ENCODE data around the gene ZC3H7B. TPM values are rescaled to one million over a fixed set of nuclear protein-coding genes. Genes with fewer than 3 reads are reported as not detected.

The ZC3H7B gene
- total RNA-seq, 2 donors from 2014 or later: 19.4 to 48.7 TPM

DNA sequence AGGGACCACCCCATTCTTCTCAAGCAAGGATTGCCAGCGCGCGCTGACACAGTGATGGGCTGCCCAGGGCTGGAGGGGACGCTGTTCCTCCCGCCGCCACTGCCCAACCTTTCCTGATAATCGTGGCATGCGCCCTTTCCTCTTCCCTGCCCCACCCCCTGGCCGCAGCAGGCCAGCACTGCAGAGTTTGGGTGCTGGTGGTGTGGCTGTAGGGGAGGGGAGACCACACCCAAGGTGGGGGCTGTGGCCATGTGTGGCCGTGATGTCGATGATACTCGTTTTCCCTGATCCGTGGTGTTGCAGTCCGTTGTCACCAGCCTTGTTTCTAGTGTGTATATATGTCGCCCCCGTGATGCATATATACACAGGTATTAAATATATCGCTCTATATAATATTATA, 57.6 kb downstream of the ZC3H7B start:
- ATAC-seq (no peak), DNase-seq (ENCODE audit: low spot score in 2 of 2) (no peak)
- Mint-ChIP-seq H3K9me3 (no peaks in the 10 kb centered on the region), H3K27ac (no peak overlapping the region), H3K36me3 (no peaks in the 10 kb centered on the region)

DNA sequence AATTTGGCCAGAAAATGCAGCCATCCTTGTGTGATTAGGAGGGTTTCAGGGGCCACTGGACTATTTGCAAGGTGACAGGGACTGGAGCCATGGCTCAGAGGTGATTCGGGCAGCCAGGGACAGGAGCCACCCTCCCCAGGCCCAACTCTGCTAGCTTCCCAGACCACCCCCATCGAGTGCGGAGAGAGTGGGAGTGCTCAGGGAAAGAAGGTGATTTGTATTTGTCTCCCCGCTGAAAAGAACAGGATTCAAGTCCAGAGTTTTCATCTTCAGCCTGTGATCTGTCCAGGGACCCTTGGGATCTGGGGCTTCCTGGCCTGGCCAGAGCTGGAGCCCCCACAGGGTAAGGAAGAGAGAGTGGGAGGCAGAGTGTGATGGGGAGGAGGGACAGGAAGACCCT, 58.1 kb downstream of the ZC3H7B start:
- DNase-seq (ENCODE audit: low spot score in 2 of 2) (no peak), ATAC-seq (no peak)
- Mint-ChIP-seq H3K9me3 (no peaks in the 10 kb centered on the region), H3K36me3 (no peaks in the 10 kb centered on the region), H3K27ac (peak overlapping the region in 1 of 2 donors; percentile 74)

DNA sequence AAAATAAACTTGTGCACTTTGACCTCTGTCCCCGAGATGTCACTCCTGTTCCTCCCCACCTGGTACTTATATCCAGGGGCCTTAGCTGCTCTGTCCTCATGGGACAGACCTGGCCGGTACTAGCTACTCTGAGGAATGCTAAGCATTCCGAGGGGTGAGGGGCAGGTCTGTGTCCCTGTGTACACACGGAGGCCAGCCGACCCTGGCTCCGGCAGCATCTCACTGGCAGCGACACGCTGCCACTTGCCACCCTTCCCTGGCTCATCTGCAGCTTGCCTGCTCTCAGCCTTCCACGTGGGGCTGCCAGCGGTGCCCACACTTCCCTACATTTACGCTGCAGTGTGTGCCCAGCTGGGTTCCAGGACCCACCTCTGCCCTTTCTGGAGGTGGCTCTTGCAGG, 58.8 kb downstream of the ZC3H7B start:
- Mint-ChIP-seq H3K9me3 (no peaks in the 10 kb centered on the region), H3K27ac (peak overlapping the region; percentile 66 to 74), H3K36me3 (no peaks in the 10 kb centered on the region)
- no peak for ATAC-seq
- no peak for DNase-seq (ENCODE audit: low spot score in 2 of 2)

DNA sequence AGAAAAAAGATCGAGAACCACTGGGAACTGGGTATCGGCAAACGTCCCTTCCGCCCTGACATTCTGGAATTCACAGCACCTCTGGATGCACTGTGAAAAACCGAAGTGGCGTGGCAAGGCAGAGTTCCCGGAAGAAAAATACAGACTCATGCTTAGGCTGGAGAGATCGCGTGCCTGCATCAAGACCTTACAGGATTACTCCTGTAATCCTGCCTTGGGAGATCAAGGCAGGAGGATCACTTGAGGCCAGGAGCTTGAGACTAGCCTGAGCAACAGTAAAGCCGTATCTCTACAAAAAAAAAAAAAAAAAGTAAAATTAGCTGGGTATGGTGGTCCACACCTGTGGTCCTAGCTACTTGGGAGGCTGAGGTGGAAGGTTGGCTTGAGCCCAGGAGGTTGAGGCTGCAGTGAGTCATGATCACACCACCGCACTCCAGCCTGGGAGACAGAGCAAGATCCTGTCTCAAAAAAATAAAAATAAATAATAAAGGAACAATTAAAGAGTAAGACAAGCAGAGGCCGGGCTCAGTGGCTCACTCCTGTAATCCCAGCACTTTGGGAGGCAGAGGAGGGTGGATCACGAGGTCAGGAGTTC, 60.5 kb downstream of the ZC3H7B start:
- no peak for ATAC-seq
- H3K9me3 Mint-ChIP-seq: no peaks in the 10 kb centered on the region
- peak overlapping the region in 1 of 2 donors; percentile 65 for H3K27ac Mint-ChIP-seq

DNA sequence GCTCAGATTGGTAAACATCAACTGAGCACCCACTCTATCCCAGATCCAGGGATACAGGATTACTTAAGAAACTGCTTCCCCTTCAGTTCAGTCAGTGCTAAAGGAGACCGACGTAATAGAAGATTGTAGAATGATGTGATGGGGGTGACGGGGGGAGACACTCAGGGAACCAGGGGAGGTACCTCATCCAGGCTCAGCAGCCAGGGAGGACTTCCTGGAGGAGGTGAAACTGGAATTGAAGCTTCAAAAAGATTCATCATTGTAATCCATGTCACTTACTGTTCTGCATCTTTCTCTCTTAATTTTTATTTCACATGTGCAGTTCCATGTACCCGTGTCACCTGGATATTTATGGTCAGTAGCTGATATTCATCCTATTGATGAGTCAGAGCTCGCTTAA, 61.3 kb downstream of the ZC3H7B start:
- ATAC-seq: no peak
- no peaks in the 10 kb centered on the region for H3K9me3 Mint-ChIP-seq
- no peak for DNase-seq (ENCODE audit: low spot score in 2 of 2)
- no peaks in the 10 kb centered on the region for H3K36me3 Mint-ChIP-seq
- no peak overlapping the region for H3K27ac Mint-ChIP-seq

More for the DNA sequence above, 60.5 kb downstream of the ZC3H7B start:
- no peaks in the 10 kb centered on the region for H3K36me3 Mint-ChIP-seq
- DNase-seq (ENCODE audit: low spot score in 2 of 2): no peak

DNA sequence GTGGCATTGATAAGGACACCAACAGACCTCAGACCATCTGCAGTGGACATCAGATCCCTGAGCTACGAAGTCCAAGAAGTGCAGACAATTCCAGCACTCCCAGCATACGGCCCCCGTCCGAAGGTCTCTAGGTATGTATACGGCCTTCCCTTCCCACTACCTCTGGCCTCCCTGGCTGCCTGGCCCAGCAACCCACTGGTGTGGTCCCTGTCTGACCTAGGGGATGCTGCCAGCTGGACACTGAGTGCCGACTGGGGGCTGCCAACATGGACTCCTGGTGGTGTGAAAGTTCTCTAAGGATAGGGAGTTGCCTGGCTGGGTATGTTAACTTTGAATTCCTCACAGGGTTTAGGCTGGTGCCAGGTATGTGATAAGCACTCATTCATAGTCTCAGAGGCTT, 62.9 kb downstream of the ZC3H7B start:
- no peak for DNase-seq (ENCODE audit: low spot score in 2 of 2)
- ATAC-seq: no peak
- H3K9me3 Mint-ChIP-seq: no peaks in the 10 kb centered on the region
- no peaks in the 10 kb centered on the region for H3K36me3 Mint-ChIP-seq
- no peak overlapping the region for H3K27ac Mint-ChIP-seq

DNA sequence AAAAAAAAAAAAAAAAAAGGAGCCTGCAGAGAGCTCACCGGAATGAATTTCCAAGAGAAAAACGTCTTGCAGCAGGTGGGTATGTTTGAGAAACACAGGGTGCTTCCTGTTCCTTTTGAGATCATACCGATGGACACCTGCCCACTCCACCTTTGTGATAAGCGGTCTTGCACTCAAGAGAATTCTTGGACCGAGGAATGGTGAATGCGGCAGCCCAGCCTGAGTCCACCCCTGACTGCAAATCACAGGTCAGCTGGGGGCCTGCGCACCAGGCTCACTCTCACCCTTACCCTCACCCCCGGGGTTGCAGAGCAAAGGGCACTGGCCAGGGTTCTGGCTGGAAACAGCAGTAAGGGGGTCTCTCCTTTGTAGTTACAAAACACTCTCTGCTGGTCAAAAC, 63.6 kb downstream of the ZC3H7B start:
- ATAC-seq (no peak), DNase-seq (ENCODE audit: low spot score in 2 of 2) (no peak)
- no peaks in the 10 kb centered on the region for H3K36me3 Mint-ChIP-seq
- H3K27ac Mint-ChIP-seq: no peak overlapping the region
- no peaks in the 10 kb centered on the region for H3K9me3 Mint-ChIP-seq

DNA sequence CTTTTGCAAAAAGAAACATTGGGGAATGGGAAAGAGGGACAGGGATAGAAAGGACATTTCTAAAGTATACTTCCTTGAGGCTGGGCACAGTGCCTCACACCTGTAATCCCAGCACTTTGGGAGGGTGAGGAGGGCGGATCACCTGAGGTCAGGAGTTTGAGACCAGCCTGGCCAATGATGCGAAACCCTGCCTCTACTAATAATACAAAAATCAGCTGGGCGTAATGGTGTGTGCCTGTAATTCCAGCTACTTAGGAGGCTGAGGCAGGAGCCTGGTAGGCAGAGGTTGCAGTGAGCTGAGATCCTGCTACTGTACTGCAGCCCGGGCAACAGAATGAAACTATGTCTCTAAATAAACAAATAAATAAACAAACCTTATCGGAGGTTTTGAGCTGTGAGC, 64.1 kb downstream of the ZC3H7B start:
- ATAC-seq: no peak
- DNase-seq (ENCODE audit: low spot score in 2 of 2): no peak

DNA sequence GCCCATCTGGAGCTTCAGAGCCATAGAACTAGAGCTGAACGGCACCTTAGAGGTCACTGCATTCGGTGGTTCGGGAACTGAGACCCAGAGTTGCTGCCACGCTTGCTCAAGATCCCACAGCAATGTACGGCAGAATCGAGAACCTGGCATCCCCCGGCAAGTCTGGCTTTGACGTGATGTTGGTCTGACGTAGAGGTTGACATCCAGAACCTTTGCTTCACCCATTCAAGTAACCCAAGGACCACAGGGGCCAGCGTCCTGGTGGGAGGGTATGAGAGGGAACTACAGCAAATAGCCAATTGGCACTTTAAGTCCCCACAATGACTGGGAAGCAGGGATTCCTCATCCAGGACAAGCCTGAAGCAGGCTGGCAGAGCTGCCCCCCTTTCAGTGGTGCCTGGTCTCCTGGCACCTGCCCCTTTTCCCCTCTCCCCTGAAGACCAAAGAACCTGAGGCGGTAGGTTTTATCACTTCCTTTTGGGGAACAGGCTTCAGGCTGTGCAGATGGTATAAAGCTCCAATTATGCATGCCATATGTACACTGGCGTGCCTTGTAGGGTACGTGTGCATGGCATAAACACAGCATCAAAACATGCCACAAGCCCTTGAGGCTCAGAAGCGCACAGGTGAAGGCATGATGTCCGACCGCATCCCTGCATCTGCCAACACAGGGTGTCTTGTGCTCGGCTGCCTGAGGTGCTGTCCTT, 65.2 kb downstream of the ZC3H7B start:
- Mint-ChIP-seq H3K27ac (no peak overlapping the region), H3K36me3 (no peaks in the 10 kb centered on the region), H3K9me3 (no peaks in the 10 kb centered on the region)
- DNase-seq (ENCODE audit: low spot score in 2 of 2): no peak
- peak in 1 of 2 donors; percentile 7 for ATAC-seq

More for the DNA sequence above, 64.1 kb downstream of the ZC3H7B start:
- Mint-ChIP-seq H3K27ac (no peak overlapping the region), H3K36me3 (no peaks in the 10 kb centered on the region), H3K9me3 (no peaks in the 10 kb centered on the region)

DNA sequence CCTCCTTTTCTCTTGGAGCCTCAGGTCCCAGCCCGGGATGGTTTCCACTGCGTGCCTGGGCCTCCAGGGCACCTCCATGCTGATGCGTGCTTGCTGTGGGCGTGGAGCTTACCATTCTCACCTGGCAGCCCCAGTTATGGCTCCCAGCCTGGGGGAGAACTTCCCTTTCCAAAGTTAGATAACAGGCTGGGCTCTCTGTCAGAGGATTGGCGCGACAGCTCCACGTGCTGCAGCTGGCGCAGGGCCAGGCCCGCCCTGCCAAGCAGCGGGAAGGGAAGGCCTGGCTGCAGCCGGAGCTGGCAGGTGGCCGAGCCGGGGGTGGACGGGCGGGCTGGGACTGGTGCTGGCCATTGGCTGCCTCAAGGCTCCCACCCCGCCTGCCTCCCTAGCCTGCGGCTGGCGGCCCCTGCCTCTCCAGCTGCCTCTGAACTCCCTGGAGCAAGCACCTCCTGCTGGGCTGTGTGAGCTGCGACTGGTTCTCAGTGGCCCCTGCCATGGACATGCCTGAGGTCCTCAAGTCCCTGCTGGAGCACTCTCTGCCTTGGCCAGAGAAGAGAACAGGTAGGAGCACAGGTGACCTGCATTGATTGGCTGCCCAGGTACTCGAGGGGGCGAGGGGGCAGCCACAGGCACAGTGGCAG, 65.8 kb downstream of the ZC3H7B start:
- DNase-seq (ENCODE audit: low spot score in 2 of 2) (no peak), ATAC-seq (peak; percentile 42 to 59)
- no peaks in the 10 kb centered on the region for H3K36me3 Mint-ChIP-seq
- no peaks in the 10 kb centered on the region for H3K9me3 Mint-ChIP-seq
- H3K27ac Mint-ChIP-seq: no peak overlapping the region

DNA sequence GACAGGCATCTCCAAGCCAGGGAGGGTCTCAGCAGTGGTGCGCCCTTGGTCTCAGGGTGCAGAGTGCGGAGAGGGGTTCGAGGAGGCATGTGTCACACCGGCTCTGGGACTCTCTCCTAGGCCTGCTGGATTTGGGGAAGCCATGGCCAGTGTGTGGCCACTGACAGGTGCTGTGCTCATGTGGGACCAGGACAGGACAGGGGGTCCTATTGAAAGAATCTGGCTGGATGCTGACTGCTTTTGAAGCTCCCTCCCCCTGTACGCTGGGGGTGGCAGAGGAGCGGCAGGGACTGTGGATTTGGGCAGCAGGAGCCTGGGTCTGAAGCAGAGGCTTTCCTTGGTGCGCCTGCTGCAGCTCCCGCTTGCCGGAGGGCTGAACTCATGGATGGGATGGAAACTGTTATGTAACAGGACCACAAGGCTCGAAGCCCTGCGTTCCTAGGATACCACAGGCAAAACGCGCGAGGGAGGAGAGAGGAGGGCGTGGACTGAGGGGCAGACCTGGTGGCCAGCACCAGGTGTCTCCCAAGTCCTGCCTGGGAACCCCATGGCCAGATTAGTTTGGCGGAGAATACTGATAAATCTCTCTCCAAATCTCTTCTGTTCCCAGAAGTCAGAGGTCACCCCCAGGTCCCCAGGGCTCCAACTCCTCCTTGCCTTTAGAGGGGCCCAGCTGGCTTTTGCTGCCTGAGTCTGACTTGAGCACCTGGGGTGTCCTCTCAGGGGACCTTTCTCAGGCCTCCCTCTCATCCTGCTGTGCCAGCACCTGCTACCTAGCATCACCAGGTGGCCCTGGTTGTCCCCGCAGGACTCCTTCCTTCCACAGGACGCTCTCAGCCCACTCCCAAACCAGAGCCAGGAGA, 66.6 kb downstream of the ZC3H7B start:
- peak overlapping the region in 1 of 2 donors; percentile 30 for H3K27ac Mint-ChIP-seq
- no peak for DNase-seq (ENCODE audit: low spot score in 2 of 2)
- H3K9me3 Mint-ChIP-seq: no peaks in the 10 kb centered on the region
- H3K36me3 Mint-ChIP-seq: no peaks in the 10 kb centered on the region
- ATAC-seq: peak; percentile 5 to 17

DNA sequence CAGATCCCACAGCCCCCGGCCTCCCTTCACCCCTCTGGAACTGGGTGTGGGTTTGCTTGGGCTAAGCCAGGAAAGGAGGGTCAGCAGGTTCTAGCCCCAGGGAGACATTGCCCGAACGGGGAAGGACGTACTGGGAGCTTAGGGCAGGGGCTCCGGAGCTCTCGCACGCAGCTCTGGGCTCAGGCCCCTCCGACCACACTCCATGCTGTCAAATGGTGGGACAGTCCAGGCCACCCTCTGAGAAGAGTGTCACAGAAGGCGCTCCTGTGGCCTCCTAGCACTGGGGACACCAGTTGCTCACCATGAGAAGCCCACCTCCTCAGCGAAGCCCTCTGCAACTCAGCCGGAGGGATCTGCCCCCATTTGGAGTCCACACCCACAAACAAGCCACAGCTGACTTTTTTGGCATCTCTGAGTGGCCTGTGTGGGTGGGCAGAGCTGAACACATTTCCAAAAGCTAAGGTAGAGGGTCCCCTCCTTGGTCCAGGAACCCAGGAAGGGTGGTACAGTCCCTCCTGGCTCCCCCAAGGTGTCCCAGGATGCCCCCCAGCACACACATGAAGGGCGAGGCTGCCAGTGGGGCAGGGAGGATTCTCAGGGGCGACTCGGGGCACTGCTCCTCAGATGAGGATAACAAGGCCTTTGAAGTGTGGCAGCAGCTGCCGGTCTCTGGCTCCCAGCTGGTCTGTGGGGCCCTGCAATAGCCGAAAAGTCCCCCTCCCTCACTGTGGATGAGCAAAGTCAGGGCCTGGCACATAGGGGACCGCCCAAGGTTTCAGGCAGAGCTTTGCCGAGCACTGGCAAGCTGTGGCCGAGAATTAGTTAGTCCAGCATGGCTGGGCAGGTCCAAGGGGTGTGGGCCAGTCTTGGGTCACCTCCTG, 67.5 kb downstream of the ZC3H7B start:
- Mint-ChIP-seq H3K27ac (peak overlapping the region in 1 of 2 donors; percentile 30), H3K9me3 (no peaks in the 10 kb centered on the region), H3K36me3 (no peaks in the 10 kb centered on the region)
- DNase-seq (ENCODE audit: low spot score in 2 of 2) (no peak), ATAC-seq (no peak)

DNA sequence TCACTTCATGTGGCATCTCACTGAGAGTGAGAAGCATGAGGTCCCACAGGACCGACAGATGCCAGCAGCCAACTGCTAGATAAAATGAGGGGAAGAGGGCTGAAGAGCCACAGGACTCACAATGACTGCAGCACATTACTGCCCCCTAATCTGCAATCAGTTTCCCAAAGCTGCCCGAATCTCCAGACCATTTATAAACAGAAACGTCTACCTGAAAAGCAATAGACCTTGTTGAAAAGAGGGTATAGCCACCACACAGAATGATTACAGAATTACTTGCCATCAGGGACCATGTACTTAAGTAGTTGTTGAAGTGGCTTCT, 68.1 kb downstream of the ZC3H7B start:
- DNase-seq (ENCODE audit: low spot score in 2 of 2) (no peak), ATAC-seq (no peak)
- no peak overlapping the region for H3K27ac Mint-ChIP-seq
- no peaks in the 10 kb centered on the region for H3K36me3 Mint-ChIP-seq
- no peaks in the 10 kb centered on the region for H3K9me3 Mint-ChIP-seq

DNA sequence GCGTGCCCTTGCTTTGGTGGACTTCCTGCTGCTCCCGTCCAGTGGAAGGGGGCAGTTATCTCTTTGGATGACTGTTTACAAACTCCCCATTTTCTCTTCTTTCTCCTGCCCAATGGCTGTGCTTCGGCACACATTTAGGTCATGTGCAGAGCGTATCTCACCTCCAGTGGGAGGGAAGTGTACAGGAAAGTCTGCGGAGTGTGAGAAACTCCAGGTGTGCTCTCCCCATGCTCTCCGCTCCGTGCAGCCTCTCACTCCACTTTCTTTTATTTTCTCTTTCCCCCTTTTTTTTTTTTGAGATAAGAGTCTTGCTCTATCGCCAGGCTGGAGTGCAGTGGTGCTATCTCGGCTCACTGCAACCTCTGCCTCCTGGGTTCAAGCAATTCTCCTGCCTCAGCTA, 68.5 kb downstream of the ZC3H7B start:
- no peak for ATAC-seq
- no peak for DNase-seq (ENCODE audit: low spot score in 2 of 2)
- H3K9me3 Mint-ChIP-seq: no peaks in the 10 kb centered on the region
- H3K27ac Mint-ChIP-seq: no peak overlapping the region
- no peaks in the 10 kb centered on the region for H3K36me3 Mint-ChIP-seq

DNA sequence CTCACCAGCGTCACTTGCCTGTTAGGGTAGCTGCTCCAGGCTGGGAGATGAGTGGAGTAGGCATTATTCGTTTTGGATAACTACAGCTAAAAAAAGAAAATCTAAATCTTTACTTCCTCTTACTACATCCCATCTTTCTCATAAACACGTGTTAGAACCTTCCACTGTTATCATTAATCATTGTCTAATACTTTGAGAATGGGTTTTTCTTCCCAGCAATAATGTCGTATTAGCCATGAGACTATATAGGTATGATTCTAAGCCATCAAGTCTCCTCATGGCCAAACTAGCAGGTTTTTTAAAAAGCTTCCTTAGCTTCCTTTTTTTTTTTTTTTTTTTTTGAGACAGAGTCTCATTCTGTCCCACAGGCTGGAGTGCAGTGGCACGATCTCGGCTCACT, 76.5 kb downstream of the ZC3H7B start:
- no peak overlapping the region for H3K27ac Mint-ChIP-seq
- ATAC-seq: no peak
- no peak for DNase-seq (ENCODE audit: low spot score in 2 of 2)
- H3K36me3 Mint-ChIP-seq: no peaks in the 10 kb centered on the region
- H3K9me3 Mint-ChIP-seq: no peaks in the 10 kb centered on the region

DNA sequence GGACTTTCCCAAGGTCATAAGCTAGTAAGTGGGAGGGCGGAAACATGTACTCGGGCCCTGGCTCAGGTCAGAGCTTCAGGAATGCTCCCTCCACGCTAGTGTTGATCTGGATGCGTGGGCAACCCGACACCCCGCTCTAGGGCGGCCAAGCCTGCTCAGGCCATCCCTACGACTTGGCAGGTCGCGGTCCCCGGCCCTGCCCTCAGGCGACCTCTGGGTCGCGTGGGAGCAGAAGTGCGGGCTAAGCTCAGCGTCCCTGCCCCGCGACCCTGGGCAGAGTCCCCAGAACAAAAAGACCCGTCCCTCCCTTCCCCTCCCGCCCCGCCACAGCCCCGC, 79.6 kb downstream of the ZC3H7B start:
- peak; percentile 17 to 36 for ATAC-seq
- Mint-ChIP-seq H3K9me3 (no peaks in the 10 kb centered on the region), H3K36me3 (no peaks in the 10 kb centered on the region), H3K27ac (peak overlapping the region in 1 of 2 donors; percentile 96)
- no peak for DNase-seq (ENCODE audit: low spot score in 2 of 2)

Data from activated naive CD4-positive, alpha-beta T cell treated with anti-CD3 and anti-CD28 coated beads, Interleukin-2, amount 50 U/mL, for 72 hours (primary cell).